Caco-2 (cell line): ENCODE results near the gene CHST12. TPM values are rescaled to one million over a fixed set of nuclear protein-coding genes. Genes with fewer than 3 reads are reported as not detected.

ENCODE experiments used
- BruUV-seq: library from RNA; stranded (reverse); fragments of 400-500 nt; replicated peaks from 2 replicates; lab custom pipeline; 2021; lab: Mats Ljungman, UMichigan
- CTCF ChIA-PET: fragments of 300-600 bp; sonication (Branson Sonifier 250); formaldehyde crosslinking; loops from one replicate; lab custom pipeline; 2022; ENCODE audit warnings: antibody characterized with exemption; lab: Charles Lee
- POLR2A ChIA-PET: fragments of 300-600 bp; sonication (Branson Sonifier 250); formaldehyde crosslinking; loops from one replicate; lab custom pipeline; 2022; ENCODE audit warnings: antibody characterized with exemption; lab: Charles Lee
- DNase-seq, 2 experiments: peaks; one replicate each; pipeline versions ENCODE4 v3.0.0 to v3.0.0-alpha.2; 2020 to 2022
- H3K27me3 ChIP-seq: replicated peaks from 2 replicates; pipeline ENCODE4 v1.6.0; 2011; ENCODE audit warnings: low read length; ENCODE audit not compliant: control insufficient read depth, insufficient read depth
- H3K36me3 ChIP-seq: 2 replicates; pipeline ENCODE4 v1.5.1; 2011; ENCODE audit warnings: low read length; ENCODE audit not compliant: control insufficient read depth, insufficient read depth
- H3K4me1 ChIP-seq: fragments of 250-450 bp; sonication (Bioruptor Pico); 2 replicates; pipeline ENCODE4 v1.5.1; 2020; ENCODE audit warnings: mild to moderate bottlenecking
- H3K4me3 ChIP-seq: 2 replicates; pipeline ENCODE4 v1.5.1; 2011; ENCODE audit warnings: low read depth, mild to moderate bottlenecking, control low read depth, low read length
- H3K9me3 ChIP-seq: fragments of 250-450 bp; sonication (Bioruptor Pico); 2 replicates; pipeline ENCODE4 v1.5.1; 2020; ENCODE audit warnings: mild to moderate bottlenecking, moderate library complexity
- H3K27ac Mint-ChIP-seq: one replicate; pipeline ENCODE4 v1.8.0; 2022; ENCODE audit warnings: mixed read lengths; ENCODE audit not compliant: unreplicated experiment
- H3K27me3 Mint-ChIP-seq: one replicate; pipeline ENCODE4 v1.8.0; 2022; ENCODE audit warnings: mixed read lengths; ENCODE audit not compliant: insufficient read depth, unreplicated experiment
- H3K36me3 Mint-ChIP-seq: one replicate; pipeline ENCODE4 v1.8.0; 2022; ENCODE audit warnings: mild to moderate bottlenecking, mixed read lengths; ENCODE audit not compliant: insufficient read depth, unreplicated experiment
- H3K4me1 Mint-ChIP-seq: one replicate; pipeline ENCODE4 v1.8.0; 2022; ENCODE audit warnings: low read depth, mixed read lengths; ENCODE audit not compliant: unreplicated experiment
- H3K4me3 Mint-ChIP-seq: one replicate; pipeline ENCODE4 v1.8.0; 2022; ENCODE audit warnings: mild to moderate bottlenecking, moderate library complexity, mixed read lengths; ENCODE audit not compliant: unreplicated experiment
- H3K9me3 Mint-ChIP-seq: one replicate; pipeline ENCODE4 v1.8.0; 2022; ENCODE audit warnings: mixed read lengths; ENCODE audit not compliant: unreplicated experiment
- CTCF ChIP-seq, 2 experiments: fragments of 200-600 bp in 1 of 2; IDR thresholded peaks; 1 replicate in 1 of 2; 2 replicates in 1 of 2; pipeline versions ENCODE4 v1.5.1 to v1.8.0; 2011 to 2022; ENCODE audit warnings: antibody characterized with exemption in 1 of 2, control low read depth in 1 of 2, inconsistent platforms in 1 of 2, low read depth in 1 of 2, low read length in 1 of 2, mild to moderate bottlenecking in 1 of 2, moderate library complexity in 1 of 2; ENCODE audit not compliant: insufficient read depth in 1 of 2, severe bottlenecking in 1 of 2, unreplicated experiment in 1 of 2
- intact Hi-C: fragments of 100-400 bp; cut with micrococcal nuclease; formaldehyde crosslinking; loops from one replicate; pipeline ENCODE4 v1.10.0; 2022; ENCODE audit not compliant: unreplicated experiment
- total RNA-seq: library from RNA; stranded (reverse); gene quantifications from 2 replicates; pipeline ENCODE4 v1.2.3, GENCODE V29; 2022

Gene CHST12
- total RNA-seq, 1 experiment from 2014 or later, result 28.0 TPM

- H3K9me3 ChIP-seq, result no peaks in the 10 kb centered on the region
- H3K36me3 ChIP-seq, result peaks cover 12% of the 10 kb centered on the region
- H3K27me3 ChIP-seq, result no peaks in the 10 kb centered on the region
- Mint-ChIP-seq H3K27ac (no peak overlapping the region), H3K4me1 (peaks cover 6% of the 10 kb centered on the region), H3K36me3 (peaks cover 97% of the 10 kb centered on the region), H3K9me3 (no peaks in the 10 kb centered on the region), H3K27me3 (no peaks in the 10 kb centered on the region), H3K4me3 (no peak overlapping the region)
- no peaks in the 10 kb centered on the region for H3K4me1 ChIP-seq
- no peak overlapping the region for H3K4me3 ChIP-seq
- intact Hi-C loops, result no loop called here
- no peak for DNase-seq
- no peak for TF ChIP-seq CTCF (IDR thresholded peaks at IDR 0.05; ENCODE audit: insufficient read depth in 1 of 2, low read depth in 1 of 2, low read length in 1 of 2, severe bottlenecking in 1 of 2, unreplicated experiment in 1 of 2)
- CTCF ChIA-PET, result interaction anchor here (1.0 kb wide), 1 partner anchor 96 kb away, joined by 3 read pairs; no protein-coding TSS in a partner anchor
- POLR2A ChIA-PET, result no interaction called here
- BruUV-seq, result no TSS peak
Measured at GRCh38 chr7:2373124-2373556, 30.3 kb upstream of the CHST12 start.

- Histone ChIP-seq H3K27me3 (no peaks in the 10 kb centered on the region), H3K36me3 (peaks cover 12% of the 10 kb centered on the region), H3K9me3 (no peaks in the 10 kb centered on the region), H3K4me3 (no peak overlapping the region), H3K4me1 (no peaks in the 10 kb centered on the region)
- intact Hi-C loops, result no loop called here
- DNase-seq, result no peak
- no TSS peak for BruUV-seq
- H3K9me3 Mint-ChIP-seq, result no peaks in the 10 kb centered on the region
- H3K4me3 Mint-ChIP-seq, result no peak overlapping the region
- ChIA-PET CTCF (no interaction called here), POLR2A (no interaction called here)
- peaks cover 97% of the 10 kb centered on the region for H3K36me3 Mint-ChIP-seq
- H3K4me1 Mint-ChIP-seq, result peaks cover 6% of the 10 kb centered on the region
- no peak overlapping the region for H3K27ac Mint-ChIP-seq
- no peak for TF ChIP-seq CTCF (IDR thresholded peaks at IDR 0.05; ENCODE audit: insufficient read depth in 1 of 2, low read depth in 1 of 2, low read length in 1 of 2, severe bottlenecking in 1 of 2, unreplicated experiment in 1 of 2)
- H3K27me3 Mint-ChIP-seq, result no peaks in the 10 kb centered on the region
Measured at GRCh38 chr7:2373646-2374045, 29.8 kb upstream of the CHST12 start.

- no TSS peak for BruUV-seq
- no peak for DNase-seq
- Histone ChIP-seq H3K4me3 (no peak overlapping the region), H3K4me1 (no peaks in the 10 kb centered on the region), H3K27me3 (no peaks in the 10 kb centered on the region), H3K36me3 (peaks cover 12% of the 10 kb centered on the region), H3K9me3 (no peaks in the 10 kb centered on the region)
- POLR2A ChIA-PET, result no interaction called here
- Mint-ChIP-seq H3K27ac (no peak overlapping the region), H3K4me3 (no peak overlapping the region), H3K27me3 (no peaks in the 10 kb centered on the region), H3K4me1 (peaks cover 6% of the 10 kb centered on the region), H3K36me3 (peaks cover 97% of the 10 kb centered on the region), H3K9me3 (no peaks in the 10 kb centered on the region)
- intact Hi-C loops, result no loop called here
- CTCF ChIA-PET, result no interaction called here
- TF ChIP-seq CTCF (IDR thresholded peaks at IDR 0.05; ENCODE audit: insufficient read depth in 1 of 2, low read depth in 1 of 2, low read length in 1 of 2, severe bottlenecking in 1 of 2, unreplicated experiment in 1 of 2), result no peak
Measured at GRCh38 chr7:2374401-2374800, 29.0 kb upstream of the CHST12 start.
